Measurements from ENCODE around the gene NXPH1.

GRCh38 chr7:8640671-8641070 is 207.3 kb downstream of the NXPH1 start:
- TF ChIP-seq CTCF (IDR thresholded peaks at IDR 0.05) (no peak), POLR2A (IDR thresholded peaks at IDR 0.05) (no peak), POLR2AphosphoS5 (IDR thresholded peaks at IDR 0.05) (no peak), EP300 (IDR thresholded peaks at IDR 0.05) (no peak)
